HEK293 (cell line): ENCODE data around the gene NNMT.

Source experiments
- CTCF ChIA-PET: fragments of 350-600 bp; formaldehyde crosslinking; extraction: SDS; loops from one replicate; lab custom pipeline; 2021; ENCODE audit warnings: antibody characterized with exemption; lab: Yijun Ruan, JAX
- POLR2A ChIA-PET: fragments of 300-600 bp; formaldehyde crosslinking; extraction: SDS; loops from one replicate; lab custom pipeline; 2020; ENCODE audit warnings: antibody characterized with exemption, inconsistent platforms; lab: Yijun Ruan, JAX
- H3K27ac ChIP-seq: fragments of 200-500 bp; sonication (Bioruptor generic); 2 replicates; pipeline ENCODE4 v1.5.1; 2014; ENCODE audit warnings: low read depth, low read length, control low read depth, inconsistent platforms; ENCODE audit errors: extremely low read depth
- H3K36me3 ChIP-seq, 2 experiments: fragments of 200-500 bp in 1 of 2; sonication (Bioruptor generic) in 1 of 2; 1 replicate in 1 of 2; 2 replicates in 1 of 2; pipeline ENCODE4 v1.5.1; 2014 to 2017; ENCODE audit warnings: inconsistent platforms in 2 of 2, low read length in 2 of 2; ENCODE audit not compliant: control insufficient read depth in 2 of 2, insufficient read depth in 1 of 2
- H3K4me1 ChIP-seq: fragments of 200-500 bp; sonication (Bioruptor generic); 2 replicates; pipeline ENCODE4 v1.5.1; 2014; ENCODE audit warnings: mild to moderate bottlenecking, low read length, inconsistent platforms; ENCODE audit not compliant: control insufficient read depth, insufficient read depth
- H3K4me3 ChIP-seq: 2 replicates; pipeline ENCODE4 v1.5.1; 2011; ENCODE audit warnings: low read depth, mild to moderate bottlenecking, control low read depth, low read length, moderate library complexity
- H3K9me3 ChIP-seq: fragments of 200-500 bp; sonication (Bioruptor generic); 2 replicates; pipeline ENCODE4 v1.5.1; 2014; ENCODE audit warnings: low read depth, low read length, inconsistent platforms; ENCODE audit not compliant: control insufficient read depth, insufficient read depth
- SCRT2 ChIP-seq: fragments of 450-650 bp; formaldehyde crosslinking; IDR thresholded peaks from 2 replicates; pipeline ENCODE4 v1.5.1; 2016; ENCODE audit warnings: missing biosample characterization, missing genetic modification characterization
- SP2 ChIP-seq: fragments of 450-650 bp; formaldehyde crosslinking; IDR thresholded peaks from 2 replicates; pipeline ENCODE4 v1.5.1; 2016; ENCODE audit warnings: missing biosample characterization, missing genetic modification characterization
- ZBTB1 ChIP-seq: fragments of 450-650 bp; formaldehyde crosslinking; IDR thresholded peaks from 2 replicates; pipeline ENCODE4 v1.5.1; 2016; ENCODE audit warnings: missing biosample characterization, missing genetic modification characterization
- ZBTB48 ChIP-seq: fragments of 450-650 bp; formaldehyde crosslinking; IDR thresholded peaks from 2 replicates; pipeline ENCODE4 v1.5.1; 2016; ENCODE audit warnings: missing biosample characterization, missing genetic modification characterization
- ZNF18 ChIP-seq: fragments of 450-650 bp; formaldehyde crosslinking; IDR thresholded peaks from 2 replicates; pipeline ENCODE4 v1.5.1; 2016; ENCODE audit warnings: missing biosample characterization, missing genetic modification characterization
- ZNF214 ChIP-seq: fragments of 450-650 bp; formaldehyde crosslinking; IDR thresholded peaks from 2 replicates; pipeline ENCODE4 v1.5.1; 2017; ENCODE audit warnings: missing biosample characterization, mild to moderate bottlenecking, missing genetic modification characterization, borderline replicate concordance
- ZNF24 ChIP-seq: fragments of 450-650 bp; formaldehyde crosslinking; IDR thresholded peaks from 2 replicates; pipeline ENCODE4 v1.5.1; 2016; ENCODE audit warnings: missing biosample characterization, missing genetic modification characterization
- ZNF37A ChIP-seq: fragments of 450-650 bp; IDR thresholded peaks from 2 replicates; pipeline ENCODE4 v1.5.1; 2018; ENCODE audit warnings: missing biosample characterization, missing genetic modification characterization
- ZNF391 ChIP-seq: fragments of 450-650 bp; formaldehyde crosslinking; IDR thresholded peaks from 2 replicates; pipeline ENCODE4 v1.5.1; 2016; ENCODE audit warnings: low read depth, missing biosample characterization, missing genetic modification characterization, borderline replicate concordance
- ZNF580 ChIP-seq: fragments of 450-650 bp; formaldehyde crosslinking; IDR thresholded peaks from 2 replicates; pipeline ENCODE4 v1.5.1; 2016; ENCODE audit warnings: missing biosample characterization, missing genetic modification characterization
- ZNF600 ChIP-seq: fragments of 450-650 bp; formaldehyde crosslinking; IDR thresholded peaks from 2 replicates; pipeline ENCODE4 v1.5.1; 2016; ENCODE audit warnings: missing biosample characterization, missing genetic modification characterization
- ZNF658 ChIP-seq: fragments of 450-650 bp; formaldehyde crosslinking; IDR thresholded peaks from 2 replicates; pipeline ENCODE4; 2016; ENCODE audit warnings: missing biosample characterization, missing genetic modification characterization
- ZNF704 ChIP-seq: fragments of 450-650 bp; formaldehyde crosslinking; IDR thresholded peaks from 2 replicates; pipeline ENCODE4 v1.5.1; 2016; ENCODE audit warnings: missing biosample characterization, missing genetic modification characterization
- ZNF707 ChIP-seq: fragments of 450-650 bp; formaldehyde crosslinking; IDR thresholded peaks from 2 replicates; pipeline ENCODE4 v1.5.1; 2016; ENCODE audit warnings: missing biosample characterization, missing genetic modification characterization
- ZNF76 ChIP-seq: fragments of 450-650 bp; formaldehyde crosslinking; IDR thresholded peaks from 2 replicates; pipeline ENCODE4; 2016; ENCODE audit warnings: low read depth, missing biosample characterization, missing genetic modification characterization, borderline replicate concordance
- ZNF776 ChIP-seq: fragments of 450-650 bp; formaldehyde crosslinking; IDR thresholded peaks from 2 replicates; pipeline ENCODE4 v1.5.0; 2017; ENCODE audit warnings: missing biosample characterization, missing genetic modification characterization, borderline replicate concordance
- ZNF843 ChIP-seq: fragments of 450-650 bp; formaldehyde crosslinking; IDR thresholded peaks from 2 replicates; pipeline ENCODE4 v1.5.1; 2016; ENCODE audit warnings: missing biosample characterization, missing genetic modification characterization
- TF ChIP-seq, protein P1 (sequence below): fragments of 450-650 bp; IDR thresholded peaks from 2 replicates; pipeline ENCODE4 v1.5.1; 2018; ENCODE audit warnings: missing biosample characterization, missing genetic modification characterization
- TF ChIP-seq, protein P2 (sequence below): fragments of 450-650 bp; formaldehyde crosslinking; IDR thresholded peaks from 2 replicates; pipeline ENCODE4 v1.5.1; 2016; ENCODE audit warnings: missing biosample characterization, missing genetic modification characterization
- TF ChIP-seq, protein P3 (sequence below): fragments of 450-650 bp; formaldehyde crosslinking; IDR thresholded peaks from 2 replicates; pipeline ENCODE4 v1.5.1; 2017; ENCODE audit warnings: missing biosample characterization, missing genetic modification characterization
- TF ChIP-seq, protein P4 (sequence below): fragments of 450-650 bp; formaldehyde crosslinking; IDR thresholded peaks from 2 replicates; pipeline ENCODE4 v1.5.1; 2017; ENCODE audit warnings: missing biosample characterization, missing genetic modification characterization

NNMT gene

DNA sequence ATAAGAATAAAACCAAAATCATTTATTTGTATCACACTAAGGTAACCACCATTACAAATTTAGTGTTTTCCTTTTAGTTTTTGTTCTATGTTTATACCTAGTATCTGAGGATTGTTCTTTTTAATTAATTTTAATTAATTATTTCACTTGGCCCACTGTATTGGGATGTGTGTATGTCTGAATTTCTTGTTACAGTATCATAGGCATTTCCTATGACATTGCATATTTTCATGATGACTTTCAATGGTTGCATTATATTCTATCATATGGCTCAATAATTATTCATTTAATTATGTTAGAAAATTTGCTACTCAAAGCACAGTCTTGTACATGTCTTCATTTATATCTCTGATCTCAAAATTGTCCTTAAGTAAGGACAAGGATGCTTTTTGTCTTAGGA lies 63.1 kb downstream of the NNMT start:
- ChIA-PET POLR2A (no interaction called here), CTCF (interaction anchor here (0.7 to 1.3 kb wide), 2 partner anchors 11 to 19 kb away, joined by 4 to 5 read pairs; no protein-coding TSS in a partner anchor)
- no peaks in the 10 kb centered on the region for H3K9me3 ChIP-seq
- H3K4me3 ChIP-seq: no peak overlapping the region
- no peak for TF ChIP-seq ZNF704 (tag by site-specific recombination)
- TF ChIP-seq ZNF658 (tag by site-specific recombination): no peak
- no peak for TF ChIP-seq SCRT2 (tag by site-specific recombination)
- TF ChIP-seq ZNF707: no peak
- TF ChIP-seq ZNF24: no peak
- no peak for TF ChIP-seq ZNF391 (tag by site-specific recombination)
- TF ChIP-seq ZNF76 (tag by site-specific recombination): no peak
- no peak for TF ChIP-seq ZNF18 (tag by site-specific recombination)
- TF ChIP-seq, protein P1, sequence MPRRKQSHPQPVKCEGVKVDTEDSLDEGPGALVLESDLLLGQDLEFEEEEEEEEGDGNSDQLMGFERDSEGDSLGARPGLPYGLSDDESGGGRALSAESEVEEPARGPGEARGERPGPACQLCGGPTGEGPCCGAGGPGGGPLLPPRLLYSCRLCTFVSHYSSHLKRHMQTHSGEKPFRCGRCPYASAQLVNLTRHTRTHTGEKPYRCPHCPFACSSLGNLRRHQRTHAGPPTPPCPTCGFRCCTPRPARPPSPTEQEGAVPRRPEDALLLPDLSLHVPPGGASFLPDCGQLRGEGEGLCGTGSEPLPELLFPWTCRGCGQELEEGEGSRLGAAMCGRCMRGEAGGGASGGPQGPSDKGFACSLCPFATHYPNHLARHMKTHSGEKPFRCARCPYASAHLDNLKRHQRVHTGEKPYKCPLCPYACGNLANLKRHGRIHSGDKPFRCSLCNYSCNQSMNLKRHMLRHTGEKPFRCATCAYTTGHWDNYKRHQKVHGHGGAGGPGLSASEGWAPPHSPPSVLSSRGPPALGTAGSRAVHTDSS (tag by site-specific recombination): no peak
- TF ChIP-seq, protein P2, sequence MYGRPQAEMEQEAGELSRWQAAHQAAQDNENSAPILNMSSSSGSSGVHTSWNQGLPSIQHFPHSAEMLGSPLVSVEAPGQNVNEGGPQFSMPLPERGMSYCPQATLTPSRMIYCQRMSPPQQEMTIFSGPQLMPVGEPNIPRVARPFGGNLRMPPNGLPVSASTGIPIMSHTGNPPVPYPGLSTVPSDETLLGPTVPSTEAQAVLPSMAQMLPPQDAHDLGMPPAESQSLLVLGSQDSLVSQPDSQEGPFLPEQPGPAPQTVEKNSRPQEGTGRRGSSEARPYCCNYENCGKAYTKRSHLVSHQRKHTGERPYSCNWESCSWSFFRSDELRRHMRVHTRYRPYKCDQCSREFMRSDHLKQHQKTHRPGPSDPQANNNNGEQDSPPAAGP (tag by site-specific recombination): no peak
- TF ChIP-seq ZNF843 (tag by site-specific recombination): no peak
- no peak for TF ChIP-seq ZNF580 (tag by site-specific recombination)
- TF ChIP-seq ZBTB1 (tag by site-specific recombination): no peak
- no peak for TF ChIP-seq ZNF600 (tag by site-specific recombination)
- TF ChIP-seq ZNF214 (tag by site-specific recombination): no peak
- TF ChIP-seq ZBTB48 (tag by site-specific recombination): no peak
- TF ChIP-seq, all 188 proteins: peak for 0
- H3K27ac ChIP-seq: no peak overlapping the region
- no peaks in the 10 kb centered on the region for H3K36me3 ChIP-seq
- H3K4me1 ChIP-seq: no peaks in the 10 kb centered on the region

DNA sequence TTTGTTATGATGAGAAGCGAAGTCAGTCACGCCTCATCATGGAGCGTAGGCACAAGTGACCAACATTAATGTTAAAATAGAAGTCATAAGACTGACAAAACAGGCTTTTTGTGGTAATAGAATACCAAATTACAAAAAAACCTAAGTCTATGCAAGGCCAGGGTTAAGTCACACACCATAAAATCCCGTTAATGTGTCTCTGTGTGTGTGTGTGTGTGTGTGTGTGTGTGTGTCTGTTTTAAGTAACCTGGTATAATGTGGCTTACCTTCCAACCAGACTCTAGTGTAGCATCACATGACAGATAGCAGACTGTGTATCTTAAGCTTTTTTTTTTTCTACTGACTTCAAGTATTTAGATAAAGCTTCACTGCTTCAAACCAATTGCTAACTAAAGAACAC lies 66.1 kb downstream of the NNMT start:
- CTCF ChIA-PET: interaction anchor here (0.5 to 0.8 kb wide), 4 partner anchors 16 to 706 kb away, joined by 3 read pairs; no protein-coding TSS in a partner anchor
- no peak overlapping the region for H3K27ac ChIP-seq
- no peaks in the 10 kb centered on the region for H3K9me3 ChIP-seq
- TF ChIP-seq ZNF37A (no peak), ZNF776 (tag by site-specific recombination) (no peak), SP2 (tag by site-specific recombination) (no peak)
- TF ChIP-seq, protein P3, sequence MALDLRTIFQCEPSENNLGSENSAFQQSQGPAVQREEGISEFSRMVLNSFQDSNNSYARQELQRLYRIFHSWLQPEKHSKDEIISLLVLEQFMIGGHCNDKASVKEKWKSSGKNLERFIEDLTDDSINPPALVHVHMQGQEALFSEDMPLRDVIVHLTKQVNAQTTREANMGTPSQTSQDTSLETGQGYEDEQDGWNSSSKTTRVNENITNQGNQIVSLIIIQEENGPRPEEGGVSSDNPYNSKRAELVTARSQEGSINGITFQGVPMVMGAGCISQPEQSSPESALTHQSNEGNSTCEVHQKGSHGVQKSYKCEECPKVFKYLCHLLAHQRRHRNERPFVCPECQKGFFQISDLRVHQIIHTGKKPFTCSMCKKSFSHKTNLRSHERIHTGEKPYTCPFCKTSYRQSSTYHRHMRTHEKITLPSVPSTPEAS (tag by site-specific recombination): no peak
- TF ChIP-seq, protein P4, sequence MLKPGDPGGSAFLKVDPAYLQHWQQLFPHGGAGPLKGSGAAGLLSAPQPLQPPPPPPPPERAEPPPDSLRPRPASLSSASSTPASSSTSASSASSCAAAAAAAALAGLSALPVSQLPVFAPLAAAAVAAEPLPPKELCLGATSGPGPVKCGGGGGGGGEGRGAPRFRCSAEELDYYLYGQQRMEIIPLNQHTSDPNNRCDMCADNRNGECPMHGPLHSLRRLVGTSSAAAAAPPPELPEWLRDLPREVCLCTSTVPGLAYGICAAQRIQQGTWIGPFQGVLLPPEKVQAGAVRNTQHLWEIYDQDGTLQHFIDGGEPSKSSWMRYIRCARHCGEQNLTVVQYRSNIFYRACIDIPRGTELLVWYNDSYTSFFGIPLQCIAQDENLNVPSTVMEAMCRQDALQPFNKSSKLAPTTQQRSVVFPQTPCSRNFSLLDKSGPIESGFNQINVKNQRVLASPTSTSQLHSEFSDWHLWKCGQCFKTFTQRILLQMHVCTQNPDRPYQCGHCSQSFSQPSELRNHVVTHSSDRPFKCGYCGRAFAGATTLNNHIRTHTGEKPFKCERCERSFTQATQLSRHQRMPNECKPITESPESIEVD (tag by site-specific recombination): no peak
- no peak overlapping the region for H3K4me3 ChIP-seq
- H3K36me3 ChIP-seq: no peaks in the 10 kb centered on the region
- POLR2A ChIA-PET: no interaction called here
- no peaks in the 10 kb centered on the region for H3K4me1 ChIP-seq
